Right lobe of liver (tissue), 4 donors: Measurements from ENCODE around the gene MAB21L1.

ENCODE experiments used
- POLR2A ChIP-seq: fragments of 450-650 bp; IDR thresholded peaks from one replicate; pipeline ENCODE4 v1.6.1; 2017; ENCODE audit warnings: antibody characterized with exemption, mild to moderate bottlenecking
- TF ChIP-seq, protein P1 (sequence below), 4 donors: fragments of 200-600 bp in 3 of 4; fragments of 450-650 bp in 1 of 4; IDR thresholded peaks; one replicate each; pipeline versions ENCODE4 v1.5.1 to v1.8.0; 2016 to 2022; ENCODE audit warnings: antibody characterized with exemption in 4 of 4, mild to moderate bottlenecking in 2 of 4
- donor health status: DM: no; HTN: no; CAD: no.
- donor health status: DM: no; HTN: no; CAD: no.
- donor health status: DM: no; HTN: yes; CAD: no.

DNA sequence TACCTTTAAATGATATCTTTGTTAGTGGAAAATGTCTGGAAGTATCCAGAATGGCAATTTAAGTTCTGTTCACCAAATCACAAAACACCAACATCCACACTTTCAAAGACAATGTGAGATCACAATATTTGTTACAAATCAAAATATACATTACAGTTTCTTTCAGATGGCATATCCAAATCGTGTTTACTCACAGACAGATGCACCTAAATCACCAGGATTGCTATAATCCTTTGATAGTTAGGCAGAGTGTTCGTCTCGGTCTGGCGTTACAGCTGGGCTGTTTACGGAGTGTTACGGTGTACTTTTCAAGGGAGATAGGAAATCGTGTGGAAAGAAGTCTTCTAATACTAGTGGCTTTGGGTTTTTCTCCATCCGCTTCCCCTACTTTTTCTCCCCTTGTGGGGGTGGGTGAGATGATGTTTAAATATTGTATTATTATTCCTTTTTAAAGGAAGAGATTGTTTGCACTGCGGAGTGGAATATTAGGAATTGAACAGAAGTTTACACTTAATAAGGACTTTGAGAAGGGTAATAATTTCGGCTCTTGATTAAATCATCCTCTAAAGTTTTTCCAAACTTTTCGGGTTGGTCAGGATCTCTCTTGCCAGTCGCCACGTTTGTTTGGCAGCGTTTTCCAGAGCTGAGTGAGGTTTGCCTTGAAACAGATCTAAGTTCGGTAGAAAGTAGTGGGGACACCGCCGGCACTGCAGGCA lies 1.8 kb downstream of the MAB21L1 start:
- TF ChIP-seq POLR2A, result no peak
- TF ChIP-seq, protein P1, sequence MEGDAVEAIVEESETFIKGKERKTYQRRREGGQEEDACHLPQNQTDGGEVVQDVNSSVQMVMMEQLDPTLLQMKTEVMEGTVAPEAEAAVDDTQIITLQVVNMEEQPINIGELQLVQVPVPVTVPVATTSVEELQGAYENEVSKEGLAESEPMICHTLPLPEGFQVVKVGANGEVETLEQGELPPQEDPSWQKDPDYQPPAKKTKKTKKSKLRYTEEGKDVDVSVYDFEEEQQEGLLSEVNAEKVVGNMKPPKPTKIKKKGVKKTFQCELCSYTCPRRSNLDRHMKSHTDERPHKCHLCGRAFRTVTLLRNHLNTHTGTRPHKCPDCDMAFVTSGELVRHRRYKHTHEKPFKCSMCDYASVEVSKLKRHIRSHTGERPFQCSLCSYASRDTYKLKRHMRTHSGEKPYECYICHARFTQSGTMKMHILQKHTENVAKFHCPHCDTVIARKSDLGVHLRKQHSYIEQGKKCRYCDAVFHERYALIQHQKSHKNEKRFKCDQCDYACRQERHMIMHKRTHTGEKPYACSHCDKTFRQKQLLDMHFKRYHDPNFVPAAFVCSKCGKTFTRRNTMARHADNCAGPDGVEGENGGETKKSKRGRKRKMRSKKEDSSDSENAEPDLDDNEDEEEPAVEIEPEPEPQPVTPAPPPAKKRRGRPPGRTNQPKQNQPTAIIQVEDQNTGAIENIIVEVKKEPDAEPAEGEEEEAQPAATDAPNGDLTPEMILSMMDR (IDR thresholded peaks at IDR 0.05), result no peak
